OCI-LY3 (cell line): ENCODE results near the gene PLOD1.

ENCODE experiments used
- EZH2phosphoT487 ChIP-seq: fragments of 200-600 bp; shearing (Covaris generic); IDR thresholded peaks from 2 replicates; pipeline ENCODE4 v1.6.1; 2018; ENCODE audit warnings: antibody characterized with exemption, mixed run types, low read depth
- TF ChIP-seq, protein P1 (sequence below): fragments of 200-600, 300-600 bp; sonication (generic); IDR thresholded peaks from 2 replicates; pipeline ENCODE4 v1.5.1; 2014; ENCODE audit warnings: antibody characterized with exemption, low read length, low read depth

DNA sequence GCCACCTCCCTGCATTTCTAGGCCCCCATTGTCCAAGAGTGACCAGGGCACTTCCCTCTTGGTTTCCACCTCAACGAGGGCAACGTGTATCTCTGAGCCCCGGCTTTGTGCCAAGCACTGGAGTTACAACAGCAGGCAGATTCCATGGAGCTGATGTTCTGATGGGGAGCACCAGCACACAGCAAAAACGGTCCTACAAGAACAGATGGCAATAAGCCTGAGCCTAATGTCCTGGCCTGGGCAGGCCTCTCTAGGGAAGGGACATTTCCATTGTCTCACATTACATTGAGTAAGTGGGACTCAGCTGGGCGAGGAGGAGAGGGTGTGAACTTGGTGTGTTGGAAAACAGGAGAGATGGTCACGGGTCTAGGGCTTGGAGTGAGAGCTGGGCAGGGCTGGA, 48.6 kb upstream of the PLOD1 start:
- TF ChIP-seq, protein P1, sequence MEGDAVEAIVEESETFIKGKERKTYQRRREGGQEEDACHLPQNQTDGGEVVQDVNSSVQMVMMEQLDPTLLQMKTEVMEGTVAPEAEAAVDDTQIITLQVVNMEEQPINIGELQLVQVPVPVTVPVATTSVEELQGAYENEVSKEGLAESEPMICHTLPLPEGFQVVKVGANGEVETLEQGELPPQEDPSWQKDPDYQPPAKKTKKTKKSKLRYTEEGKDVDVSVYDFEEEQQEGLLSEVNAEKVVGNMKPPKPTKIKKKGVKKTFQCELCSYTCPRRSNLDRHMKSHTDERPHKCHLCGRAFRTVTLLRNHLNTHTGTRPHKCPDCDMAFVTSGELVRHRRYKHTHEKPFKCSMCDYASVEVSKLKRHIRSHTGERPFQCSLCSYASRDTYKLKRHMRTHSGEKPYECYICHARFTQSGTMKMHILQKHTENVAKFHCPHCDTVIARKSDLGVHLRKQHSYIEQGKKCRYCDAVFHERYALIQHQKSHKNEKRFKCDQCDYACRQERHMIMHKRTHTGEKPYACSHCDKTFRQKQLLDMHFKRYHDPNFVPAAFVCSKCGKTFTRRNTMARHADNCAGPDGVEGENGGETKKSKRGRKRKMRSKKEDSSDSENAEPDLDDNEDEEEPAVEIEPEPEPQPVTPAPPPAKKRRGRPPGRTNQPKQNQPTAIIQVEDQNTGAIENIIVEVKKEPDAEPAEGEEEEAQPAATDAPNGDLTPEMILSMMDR: no peak
- no peak for TF ChIP-seq EZH2phosphoT487
